IMR-90 (cell line): ENCODE data around the gene CCDC63. TPM values are rescaled to one million over a fixed set of nuclear protein-coding genes. Genes with fewer than 3 reads are reported as not detected.

Source experiments
- ATAC-seq: fragments of 200-7000 bp; cut with Tn5 transposase; 2 replicates; pipeline ENCODE4 v1.9.1; 2020; ENCODE audit warnings: low read depth, mild to moderate bottlenecking, moderate library complexity
- BruUV-seq: library from RNA; stranded (reverse); fragments of 400-500 nt; replicated peaks from 2 replicates; lab custom pipeline; 2021; lab: Mats Ljungman, UMichigan
- CTCF ChIA-PET: fragments of 300-600 bp; formaldehyde crosslinking; extraction: SDS; loops from one replicate; lab custom pipeline; 2021; ENCODE audit warnings: antibody characterized with exemption; lab: Yijun Ruan, JAX
- POLR2A ChIA-PET: fragments of 300-600 bp; sonication (Branson Sonifier 250); formaldehyde crosslinking; loops from one replicate; lab custom pipeline; 2022; ENCODE audit warnings: antibody characterized with exemption; ENCODE audit not compliant: unreplicated experiment; lab: Charles Lee
- DNase-seq: peaks from one replicate; pipeline ENCODE4 v3.0.0; 2013
- H2AFZ ChIP-seq: replicated peaks from 2 replicates; pipeline ENCODE3; 2013; ENCODE audit warnings: low read length, mild to moderate bottlenecking; ENCODE audit not compliant: poor library complexity
- H2AK5ac ChIP-seq: 2 replicates; pipeline ENCODE4 v1.6.1; 2013; ENCODE audit warnings: low read depth, low read length, inconsistent platforms
- H2AK9ac ChIP-seq: replicated peaks from 2 replicates; pipeline ENCODE3; 2013; ENCODE audit warnings: mild to moderate bottlenecking, low read depth, low read length, moderate library complexity; ENCODE audit not compliant: poor library complexity
- H2BK120ac ChIP-seq: 2 replicates; pipeline ENCODE4 v1.6.1; 2013; ENCODE audit warnings: low read depth, low read length, inconsistent platforms
- H2BK15ac ChIP-seq: 3 replicates; pipeline ENCODE4 v1.6.1; 2013; ENCODE audit warnings: low read depth, low read length, inconsistent platforms
- H2BK20ac ChIP-seq: 2 replicates; pipeline ENCODE4 v1.6.1; 2013; ENCODE audit warnings: low read depth, mild to moderate bottlenecking, inconsistent platforms, low read length, moderate library complexity
- H2BK5ac ChIP-seq: 2 replicates; pipeline ENCODE4 v1.6.1; 2013; ENCODE audit warnings: mild to moderate bottlenecking, low read depth, low read length, inconsistent platforms; ENCODE audit not compliant: poor library complexity, severe bottlenecking
- H3K14ac ChIP-seq: replicated peaks from 2 replicates; pipeline ENCODE4 v1.6.1; 2013; ENCODE audit warnings: low read depth, low read length, inconsistent platforms
- H3K18ac ChIP-seq: 2 replicates; pipeline ENCODE4 v1.6.1; 2013; ENCODE audit warnings: low read depth, low read length, control low read depth
- H3K23ac ChIP-seq: 2 replicates; pipeline ENCODE4 v1.6.1; 2013; ENCODE audit warnings: low read depth, low read length, inconsistent platforms
- H3K27ac ChIP-seq: 2 replicates; pipeline ENCODE4 v1.5.1; 2013; ENCODE audit warnings: mild to moderate bottlenecking, control low read depth, low read length; ENCODE audit not compliant: insufficient read depth
- H3K27me3 ChIP-seq: 2 replicates; pipeline ENCODE4 v1.6.1; 2013; ENCODE audit warnings: low read length; ENCODE audit not compliant: control insufficient read depth, insufficient read depth
- H3K36me3 ChIP-seq: 2 replicates; pipeline ENCODE4 v1.6.1; 2013; ENCODE audit warnings: low read length, mixed read lengths; ENCODE audit not compliant: control insufficient read depth, insufficient read depth
- H3K4ac ChIP-seq: 2 replicates; pipeline ENCODE4 v1.6.1; 2013; ENCODE audit warnings: low read depth, low read length, inconsistent platforms
- H3K4me1 ChIP-seq: 2 replicates; pipeline ENCODE4 v1.6.1; 2013; ENCODE audit warnings: low read length, mixed read lengths; ENCODE audit not compliant: control insufficient read depth, insufficient read depth
- H3K4me2 ChIP-seq: 2 replicates; pipeline ENCODE4 v1.6.1; 2013; ENCODE audit warnings: low read depth, mild to moderate bottlenecking, control low read depth, low read length, moderate library complexity
- H3K4me3 ChIP-seq: 2 replicates; pipeline ENCODE4 v1.5.1; 2013; ENCODE audit warnings: low read depth, mild to moderate bottlenecking, control low read depth, low read length, moderate library complexity; ENCODE audit not compliant: insufficient read depth
- H3K56ac ChIP-seq: 2 replicates; pipeline ENCODE4 v1.6.1; 2013; ENCODE audit warnings: low read length, inconsistent platforms; ENCODE audit not compliant: insufficient read depth; ENCODE audit errors: extremely low read depth
- H3K79me1 ChIP-seq, 2 experiments: 2 replicates each; pipeline ENCODE4 v1.6.1; 2013; ENCODE audit warnings: low read length in 2 of 2, inconsistent platforms in 1 of 2, low read depth in 1 of 2
- H3K9ac ChIP-seq: 2 replicates; pipeline ENCODE4 v1.6.1; 2013; ENCODE audit warnings: low read depth, low read length, control low read depth
- H3K9me1 ChIP-seq: 2 replicates; pipeline ENCODE4 v1.6.1; 2013; ENCODE audit warnings: low read length, inconsistent platforms; ENCODE audit not compliant: insufficient read depth
- H3K9me3 ChIP-seq: 2 replicates; pipeline ENCODE4 v1.6.1; 2013; ENCODE audit warnings: low read length; ENCODE audit not compliant: control insufficient read depth, insufficient read depth
- H4K20me1 ChIP-seq: 2 replicates; pipeline ENCODE4 v1.6.1; 2013; ENCODE audit warnings: low read length, inconsistent platforms; ENCODE audit not compliant: insufficient read depth
- H4K5ac ChIP-seq: 2 replicates; pipeline ENCODE4 v1.6.1; 2013; ENCODE audit warnings: mild to moderate bottlenecking, low read depth, low read length, control low read depth
- H4K8ac ChIP-seq, 2 experiments: 2 replicates each; pipeline ENCODE4 v1.6.1; 2013; ENCODE audit warnings: low read depth in 2 of 2, low read length in 2 of 2, control low read depth in 1 of 2, inconsistent platforms in 1 of 2
- H4K91ac ChIP-seq: 2 replicates; pipeline ENCODE4 v1.6.1; 2013; ENCODE audit warnings: low read depth, low read length, inconsistent platforms; ENCODE audit not compliant: insufficient read depth
- BHLHE40 ChIP-seq: fragments of 150-350 bp; IDR thresholded peaks from 2 replicates; pipeline ENCODE4 v1.6.1; 2016; ENCODE audit warnings: mild to moderate bottlenecking, low read depth, low read length
- CEBPB ChIP-seq: IDR thresholded peaks from 2 replicates; pipeline ENCODE4 v1.6.1; 2012; ENCODE audit warnings: low read depth, low read length, improper control_type of control experiment
- CHD1 ChIP-seq: IDR thresholded peaks from 2 replicates; pipeline ENCODE4 v1.6.1; 2012; ENCODE audit warnings: low read depth, low read length, improper control_type of control experiment
- CTCF ChIP-seq: conservative IDR thresholded peaks from 2 replicates; pipeline ENCODE4 v1.5.1; 2012; ENCODE audit warnings: mild to moderate bottlenecking, low read depth, low read length, improper control_type of control experiment
- ELK1 ChIP-seq: fragments of 150-350 bp; IDR thresholded peaks from 2 replicates; pipeline ENCODE4 v1.6.1; 2016; ENCODE audit warnings: low read depth, mild to moderate bottlenecking, low read length, moderate library complexity, borderline replicate concordance
- FOS ChIP-seq: fragments of 150-350 bp; IDR thresholded peaks from 2 replicates; pipeline ENCODE4 v1.6.1; 2016; ENCODE audit warnings: low read depth, low read length
- MAFK ChIP-seq: IDR thresholded peaks from 2 replicates; pipeline ENCODE4 v1.6.1; 2012; ENCODE audit warnings: low read depth, low read length, improper control_type of control experiment
- MAZ ChIP-seq: IDR thresholded peaks from 2 replicates; pipeline ENCODE4 v1.6.1; 2012; ENCODE audit warnings: low read depth, mild to moderate bottlenecking, low read length, improper control_type of control experiment, moderate library complexity, borderline replicate concordance
- MXI1 ChIP-seq: IDR thresholded peaks from 2 replicates; pipeline ENCODE4 v1.6.1; 2012; ENCODE audit warnings: low read depth, mild to moderate bottlenecking, low read length, moderate library complexity, borderline replicate concordance
- NFE2L2 ChIP-seq: fragments of 150-350 bp; IDR thresholded peaks from 2 replicates; pipeline ENCODE4 v1.6.1; 2016; ENCODE audit warnings: low read depth, mild to moderate bottlenecking, low read length
- POLR2A ChIP-seq: IDR thresholded peaks from 2 replicates; pipeline ENCODE4 v1.6.1; 2012; ENCODE audit warnings: mild to moderate bottlenecking, low read depth, low read length
- RAD21 ChIP-seq: IDR thresholded peaks from 2 replicates; pipeline ENCODE4 v1.6.1; 2012; ENCODE audit warnings: low read length, improper control_type of control experiment
- RCOR1 ChIP-seq: IDR thresholded peaks from 2 replicates; pipeline ENCODE4 v1.6.1; 2012; ENCODE audit warnings: mild to moderate bottlenecking, low read length, improper control_type of control experiment; ENCODE audit not compliant: insufficient replicate concordance
- RFX5 ChIP-seq: IDR thresholded peaks from 2 replicates; pipeline ENCODE4 v1.8.0; 2012; ENCODE audit warnings: low read depth, mild to moderate bottlenecking, low read length, moderate library complexity
- SMC3 ChIP-seq: fragments of 150-350 bp; IDR thresholded peaks from 2 replicates; pipeline ENCODE4 v1.6.1; 2016; ENCODE audit warnings: low read depth, mild to moderate bottlenecking, antibody characterized with exemption, low read length, moderate library complexity
- USF2 ChIP-seq: fragments of 150-350 bp; IDR thresholded peaks from 2 replicates; pipeline ENCODE4 v1.6.1; 2017; ENCODE audit warnings: mild to moderate bottlenecking, antibody characterized with exemption, low read length, low read depth
- WGBS, 2 experiments: methylation state at CpG; one replicate each; pipeline versions ENCODE4 v1.1.5 to v1.1.7; 2013; ENCODE audit warnings: missing lambda C conversion rate in 2 of 2; ENCODE audit not compliant: insufficient read length in 1 of 2; ENCODE audit errors: extremely low coverage in 2 of 2; 5-methylcytosine and 5-hydroxymethylcytosine counted together
- dilution Hi-C: fragments of 300-500 bp; cut with HindIII; formaldehyde crosslinking; loops from one replicate; pipeline ENCODE4 v1.14.3; 2018; ENCODE audit warnings: low sequenced_read_pairs; ENCODE audit not compliant: unreplicated experiment
- in situ Hi-C: fragments of 300-500 bp; cut with MboI; formaldehyde crosslinking; loops from 3 replicates; pipeline ENCODE4 v1.14.3; 2019; ENCODE audit warnings: low sequenced_read_pairs, inconsistent platforms, mixed read lengths
- intact Hi-C: fragments of 100-400 bp; cut with micrococcal nuclease; formaldehyde crosslinking; loops from 2 replicates; pipeline ENCODE4 v1.10.0; 2022
- polyA plus RNA-seq, 3 experiments: library from polyadenylated mRNA; depleted of rRNA; stranded (reverse); fragments of >200 nt; gene quantifications; 2 replicates each; pipeline ENCODE4 v1.2.3, GENCODE V29; 2012; ENCODE audit warnings: low replicate concordance in 1 of 3
- total RNA-seq: library from RNA; depleted of rRNA; stranded (reverse); fragments of >200 nt; gene quantifications from 2 replicates; pipeline ENCODE4 v1.2.3, GENCODE V29; 2012

The CCDC63 gene
- total and polyA plus RNA-seq, 2 of the 4 experiments (the other 2 are of a cell fraction) = not detected

- dilution Hi-C loops = no loop called here
- Histone ChIP-seq H3K4me3 (no peak overlapping the region), H3K4ac (no peak overlapping the region), H3K79me1 (no peaks in the 10 kb centered on the region), H2BK5ac (no peak overlapping the region), H2BK20ac (no peak overlapping the region), H3K18ac (no peak overlapping the region), H3K27ac (no peak overlapping the region), H2AK9ac (no peak overlapping the region), H3K56ac (no peak overlapping the region), H4K20me1 (no peaks in the 10 kb centered on the region), H2AFZ (peak overlapping the region; percentile 51), H3K9ac (no peak overlapping the region), H3K27me3 (no peaks in the 10 kb centered on the region), H3K4me2 (no peak overlapping the region), H4K5ac (no peak overlapping the region), H3K4me1 (no peaks in the 10 kb centered on the region), H3K23ac (no peak overlapping the region), H4K91ac (no peak overlapping the region), H2BK120ac (no peak overlapping the region), H3K14ac (no peak overlapping the region), H4K8ac (no peak overlapping the region), H2BK15ac (no peak overlapping the region), H3K9me3 (no peaks in the 10 kb centered on the region), H3K36me3 (no peaks in the 10 kb centered on the region), H3K9me1 (no peaks in the 10 kb centered on the region), H2AK5ac (no peak overlapping the region)
- 60% methylated on average over 8 of the region's 12 CpGs; no CpG with 5 or more reads in 1 of the 2 experiments for whole genome bisulfite sequencing, 2 experiments
- TF ChIP-seq MXI1 (no peak), MAZ (no peak), RAD21 (no peak), MAFK (no peak), SMC3 (no peak), CEBPB (no peak), CHD1 (no peak), BHLHE40 (no peak), USF2 (no peak), CTCF (no peak), RCOR1 (no peak), POLR2A (no peak), FOS (no peak), ELK1 (no peak), NFE2L2 (no peak), RFX5 (no peak)
- POLR2A ChIA-PET = no interaction called here
- in situ Hi-C loops = loop anchor here (10.0 kb wide), 1 partner anchor 275 kb away; the partner anchor contains the start of gene TCTN1
- CTCF ChIA-PET = no interaction called here
- no peak for ATAC-seq
- DNase-seq = no peak
- intact Hi-C loops = loop anchor here (2.0 to 5.0 kb wide), 2 partner anchors 287 to 387 kb away; partner anchors contain the start of genes RAD9B and VPS29
- no TSS peak for BruUV-seq
Measured at GRCh38 chr12:110889361-110889760, 42.6 kb downstream of the CCDC63 start.
